LNCaP clone FGC (cell line): ENCODE results near the gene EMX2.

ENCODE experiments used
- DNase-seq: peaks from one replicate; pipeline ENCODE4 v3.0.0-alpha.2; 2011; ENCODE audit warnings: low read depth
- H3K4me3 ChIP-seq: 2 replicates; pipeline ENCODE4 v1.5.1; 2011; ENCODE audit warnings: mild to moderate bottlenecking, low read depth, low read length, control low read depth
- TF ChIP-seq, protein P1 (sequence below): IDR thresholded peaks from 2 replicates; pipeline ENCODE4 v1.5.1; 2012; ENCODE audit warnings: mild to moderate bottlenecking; ENCODE audit not compliant: control insufficient read depth, insufficient read depth; ENCODE audit errors: extremely low read depth

Gene EMX2

DNA sequence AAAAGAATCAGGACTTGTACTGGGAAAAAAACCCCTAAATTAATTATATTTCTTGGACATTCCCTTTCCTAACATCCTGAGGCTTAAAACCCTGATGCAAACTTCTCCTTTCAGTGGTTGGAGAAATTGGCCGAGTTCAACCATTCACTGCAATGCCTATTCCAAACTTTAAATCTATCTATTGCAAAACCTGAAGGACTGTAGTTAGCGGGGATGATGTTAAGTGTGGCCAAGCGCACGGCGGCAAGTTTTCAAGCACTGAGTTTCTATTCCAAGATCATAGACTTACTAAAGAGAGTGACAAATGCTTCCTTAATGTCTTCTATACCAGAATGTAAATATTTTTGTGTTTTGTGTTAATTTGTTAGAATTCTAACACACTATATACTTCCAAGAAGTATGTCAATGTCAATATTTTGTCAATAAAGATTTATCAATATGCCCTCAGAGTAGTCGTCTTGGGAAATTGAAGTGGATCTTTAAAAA, 6.6 kb downstream of the EMX2 start:
- DNase-seq = no peak
- TF ChIP-seq, protein P1, sequence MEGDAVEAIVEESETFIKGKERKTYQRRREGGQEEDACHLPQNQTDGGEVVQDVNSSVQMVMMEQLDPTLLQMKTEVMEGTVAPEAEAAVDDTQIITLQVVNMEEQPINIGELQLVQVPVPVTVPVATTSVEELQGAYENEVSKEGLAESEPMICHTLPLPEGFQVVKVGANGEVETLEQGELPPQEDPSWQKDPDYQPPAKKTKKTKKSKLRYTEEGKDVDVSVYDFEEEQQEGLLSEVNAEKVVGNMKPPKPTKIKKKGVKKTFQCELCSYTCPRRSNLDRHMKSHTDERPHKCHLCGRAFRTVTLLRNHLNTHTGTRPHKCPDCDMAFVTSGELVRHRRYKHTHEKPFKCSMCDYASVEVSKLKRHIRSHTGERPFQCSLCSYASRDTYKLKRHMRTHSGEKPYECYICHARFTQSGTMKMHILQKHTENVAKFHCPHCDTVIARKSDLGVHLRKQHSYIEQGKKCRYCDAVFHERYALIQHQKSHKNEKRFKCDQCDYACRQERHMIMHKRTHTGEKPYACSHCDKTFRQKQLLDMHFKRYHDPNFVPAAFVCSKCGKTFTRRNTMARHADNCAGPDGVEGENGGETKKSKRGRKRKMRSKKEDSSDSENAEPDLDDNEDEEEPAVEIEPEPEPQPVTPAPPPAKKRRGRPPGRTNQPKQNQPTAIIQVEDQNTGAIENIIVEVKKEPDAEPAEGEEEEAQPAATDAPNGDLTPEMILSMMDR = no peak
- H3K4me3 ChIP-seq = no peak overlapping the region

DNA sequence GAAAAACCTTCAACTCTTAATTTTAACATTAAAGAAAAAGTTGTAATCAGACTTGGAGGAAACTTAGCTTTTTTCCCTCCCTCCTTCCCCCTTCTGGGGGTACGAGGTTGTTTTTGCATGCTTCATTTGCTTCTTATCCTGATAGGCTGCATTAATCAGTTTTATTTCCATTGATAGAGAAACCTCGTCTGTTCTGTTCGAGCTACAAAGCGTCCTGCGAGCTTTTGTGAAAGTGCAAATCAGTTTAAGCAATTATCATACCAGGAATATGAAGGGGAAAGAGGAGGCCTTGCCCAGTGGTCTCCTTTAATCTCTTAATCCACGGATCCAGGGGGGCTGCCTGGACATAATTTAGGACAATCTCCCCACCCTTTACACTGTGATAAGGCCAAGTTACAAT, 7.5 kb downstream of the EMX2 start:
- TF ChIP-seq, protein P1 = no peak
- H3K4me3 ChIP-seq = no peak overlapping the region
- no peak for DNase-seq

DNA sequence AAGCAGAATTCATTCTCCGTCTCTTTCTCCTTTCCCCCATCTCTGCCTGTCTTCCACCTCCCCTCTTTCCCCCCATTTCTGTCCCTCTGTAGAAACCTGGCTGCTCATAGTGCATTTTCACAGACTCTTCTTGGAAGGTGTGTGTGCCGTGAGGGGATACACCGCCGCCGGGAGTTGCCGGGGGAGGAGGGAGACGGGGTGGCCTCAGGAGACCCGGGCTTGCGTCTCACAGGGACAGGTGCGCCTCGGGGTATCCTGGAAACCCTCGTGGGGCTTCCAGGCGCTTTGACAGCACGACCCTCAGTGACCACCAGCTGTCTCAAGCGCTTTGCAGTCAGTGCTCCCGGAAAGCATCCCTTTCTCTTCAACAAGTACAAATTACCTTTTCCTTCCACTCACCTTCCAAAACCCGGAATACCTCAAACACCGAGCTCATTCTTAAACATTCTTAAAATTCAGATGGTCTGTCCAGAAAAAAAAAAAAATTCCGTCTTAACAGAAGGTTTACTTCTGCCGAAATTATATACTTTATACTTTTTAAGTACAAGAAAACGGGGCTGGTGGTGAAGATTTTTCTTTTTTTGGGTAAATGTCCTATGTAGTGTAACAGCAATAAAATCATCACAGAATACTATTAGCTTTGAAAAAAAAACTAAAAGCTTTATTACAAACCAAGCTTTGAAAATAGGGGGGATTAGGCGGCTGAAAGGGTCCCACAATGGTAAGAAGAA, 8.2 kb downstream of the EMX2 start:
- no peak for DNase-seq
- TF ChIP-seq, protein P1 = no peak
- H3K4me3 ChIP-seq = no peak overlapping the region

DNA sequence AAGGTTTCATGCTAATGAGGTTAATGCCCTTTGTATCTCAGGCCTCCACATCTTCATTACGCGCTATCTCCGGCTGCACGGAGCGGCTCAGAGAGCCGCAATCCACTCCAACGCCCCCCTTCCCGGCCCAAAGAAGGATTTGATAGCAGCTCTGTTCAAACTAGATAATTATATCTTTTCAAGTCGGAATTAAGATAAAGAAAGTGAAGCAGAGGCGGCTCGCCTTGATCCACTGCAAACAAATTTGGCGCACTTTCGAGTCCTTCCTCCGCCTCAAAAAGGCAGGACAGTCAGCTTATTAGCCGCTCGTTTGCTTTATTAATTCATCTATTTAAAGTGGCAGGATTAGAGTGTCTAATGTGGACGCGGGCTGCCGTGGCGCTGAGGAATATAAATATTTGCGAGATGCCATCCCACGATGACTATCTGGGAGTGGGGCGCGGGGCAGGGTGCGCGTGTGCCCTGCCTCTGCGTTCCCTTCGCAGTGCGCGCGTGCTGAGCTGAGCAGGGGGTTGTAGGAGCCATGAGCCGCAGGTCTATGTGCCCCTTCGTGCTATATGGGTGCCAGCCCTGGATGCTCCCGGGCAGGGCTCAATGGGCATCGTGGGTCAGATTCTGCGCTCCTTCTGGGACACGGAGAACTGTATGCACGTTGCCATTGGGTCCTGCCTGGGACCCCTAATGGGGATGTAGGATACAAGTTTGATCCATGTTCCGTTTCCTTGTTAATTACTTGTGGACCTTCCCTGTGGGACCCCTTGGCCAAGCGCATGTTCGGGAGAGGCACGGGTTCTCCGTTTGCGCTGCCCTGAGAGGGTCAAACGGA, 9.0 kb downstream of the EMX2 start:
- TF ChIP-seq, protein P1 = no peak
- no peak for DNase-seq
- no peak overlapping the region for H3K4me3 ChIP-seq

DNA sequence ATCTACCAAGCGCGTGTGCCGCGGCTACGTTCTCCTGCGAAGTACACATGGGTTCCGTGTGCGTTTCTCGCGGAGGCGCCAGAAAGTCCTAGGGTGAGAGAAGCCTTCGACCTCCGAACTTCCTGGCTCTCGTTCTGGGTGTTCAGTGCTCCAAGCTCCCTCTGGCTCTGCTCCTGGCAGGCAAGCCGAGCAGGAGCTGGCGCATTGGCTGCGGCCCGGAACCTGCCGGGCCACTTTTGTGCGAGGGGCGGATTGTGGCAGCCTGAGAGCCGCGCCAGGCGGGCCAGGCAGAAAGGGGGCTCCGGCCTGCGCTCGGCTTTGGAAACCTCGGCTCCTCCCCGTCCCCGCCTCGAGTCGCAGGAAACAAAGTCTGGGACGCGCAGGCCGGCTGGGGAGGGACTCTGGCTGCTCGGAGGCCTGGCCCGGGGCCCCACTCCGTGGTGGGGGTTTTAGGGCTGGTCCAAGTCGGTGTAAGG, 9.6 kb downstream of the EMX2 start:
- H3K4me3 ChIP-seq = no peak overlapping the region
- TF ChIP-seq, protein P1 = no peak
- peak; percentile 23 for DNase-seq

DNA sequence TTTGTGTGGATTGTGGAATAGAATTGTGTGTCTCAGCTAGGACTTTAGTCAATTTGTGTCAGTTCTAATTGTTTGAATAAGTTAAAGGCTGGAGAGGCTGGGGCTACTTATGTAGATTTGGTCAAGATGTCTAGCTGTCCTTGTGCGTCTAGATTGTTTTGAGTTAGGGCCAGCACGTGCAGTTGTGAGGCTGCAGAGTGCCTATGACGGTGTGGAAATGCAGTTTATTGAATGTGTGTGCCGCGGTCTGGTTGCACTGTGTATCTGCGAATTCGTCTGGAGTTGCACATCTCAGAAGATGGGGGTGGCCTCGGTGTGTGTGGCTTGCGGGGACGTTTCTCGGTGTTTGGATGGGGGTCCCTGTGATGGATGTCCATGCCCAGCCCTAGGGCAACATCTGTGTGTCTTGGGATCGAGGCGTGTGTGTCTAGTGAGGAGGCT, 10.2 kb downstream of the EMX2 start:
- H3K4me3 ChIP-seq = no peak overlapping the region
- DNase-seq = no peak
- TF ChIP-seq, protein P1 = no peak
